ENCODE measurements around the gene TFEC. TPM values are rescaled to one million over a fixed set of nuclear protein-coding genes. Genes with fewer than 3 reads are reported as not detected.
"Not testable (repeated sequence)": the region's sequence is repeated elsewhere in the genome, so short reads cannot be mapped to it uniquely, and the experiment has no call there.

Gene TFEC
- total RNA-seq, 4 donors from 2014 or later: 3.0 to 6.8 (median 3.0) TPM; not detected in 1

DNA sequence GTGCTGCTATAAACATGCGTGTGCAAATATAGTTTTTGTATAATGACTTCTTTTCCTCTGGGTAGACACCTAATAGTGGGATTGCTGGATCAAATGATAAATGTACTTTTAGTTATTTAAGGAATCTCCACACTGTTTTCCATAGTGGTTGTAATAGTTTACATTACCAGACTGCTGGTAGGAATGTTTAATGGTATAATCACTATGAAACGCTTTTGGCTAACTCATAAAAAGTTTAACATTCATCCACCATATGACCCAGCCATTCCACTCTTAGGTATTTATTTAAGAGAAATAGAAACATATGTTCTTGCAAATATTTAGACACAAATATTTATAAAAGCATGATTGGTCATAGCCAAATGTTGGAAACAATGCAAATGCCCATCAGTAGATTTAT, 32.1 kb upstream of the TFEC start:
- intact Hi-C loops (cut with DNase I; ENCODE audit: low total_unique reads) (loop anchor here (5.0 kb wide), 1 partner anchor 470 kb away; no protein-coding TSS in a partner anchor), in situ Hi-C loops (cut with MboI; ENCODE audit: low pct_ligation_motif_present in 1 of 4, low pct_unique_long_range_greater_than_20kb in 1 of 4, low sequenced_read_pairs in 3 of 4) (no loop called here)
- H3K27me3 ChIP-seq: no peaks in the 10 kb centered on the region
- no peak overlapping the region for H3K4me3 ChIP-seq
- TF ChIP-seq POLR2AphosphoS5 (IDR thresholded peaks at IDR 0.05) (no peak), CTCF (IDR thresholded peaks at IDR 0.05) (no peak), POLR2A (IDR thresholded peaks at IDR 0.05) (no peak), EP300 (IDR thresholded peaks at IDR 0.05; ENCODE audit: low read depth) (no peak)
- H3K36me3 ChIP-seq: no peaks in the 10 kb centered on the region
- H3K9me3 ChIP-seq: no peaks in the 10 kb centered on the region
- WGBS, 2 donors (ENCODE audit: low coverage in 1 of 2): 75 to 78% methylated on average over 2 of the region's 2 CpGs
- no peak overlapping the region for H3K27ac ChIP-seq
- no peak for DNase-seq
- H3K4me1 ChIP-seq: no peaks in the 10 kb centered on the region

DNA sequence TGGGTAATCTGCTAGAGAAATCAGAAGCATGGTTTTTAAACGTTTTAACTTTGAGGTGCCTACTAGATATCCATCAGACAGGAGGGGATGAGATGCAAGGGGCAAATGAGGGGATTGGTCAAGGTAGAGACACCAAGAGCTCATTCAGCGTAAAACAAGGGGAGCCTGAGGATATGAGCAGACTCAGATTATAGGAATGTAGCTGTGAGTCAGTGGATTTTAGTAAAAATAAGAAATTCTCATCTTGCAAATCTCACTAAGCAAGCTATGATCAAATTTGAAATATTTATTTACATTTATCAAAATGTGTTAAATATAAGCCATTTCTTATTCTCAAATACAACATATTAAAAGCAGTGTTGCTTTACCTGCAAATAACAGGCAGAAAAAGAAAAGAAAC, 21.4 kb upstream of the TFEC start:
- Histone ChIP-seq H3K4me3 (no peak overlapping the region), H3K4me1 (no peaks in the 10 kb centered on the region), H3K27ac (no peak overlapping the region), H3K9me3 (no peaks in the 10 kb centered on the region), H3K27me3 (no peaks in the 10 kb centered on the region), H3K36me3 (no peaks in the 10 kb centered on the region)
- intact Hi-C loops (cut with DNase I; ENCODE audit: low total_unique reads) (no loop called here), in situ Hi-C loops (cut with MboI; ENCODE audit: low pct_ligation_motif_present in 1 of 4, low pct_unique_long_range_greater_than_20kb in 1 of 4, low sequenced_read_pairs in 3 of 4) (no loop called here)
- WGBS, 2 donors (ENCODE audit: low coverage in 1 of 2): 68 to 69% methylated on average over 2 of the region's 2 CpGs
- TF ChIP-seq EP300 (IDR thresholded peaks at IDR 0.05; ENCODE audit: low read depth): no peak
- no peak for DNase-seq

GRCh38 chr7:116047261-116047660, 16.7 kb upstream of the TFEC start:
- in situ Hi-C loops (cut with MboI; ENCODE audit: low pct_ligation_motif_present in 1 of 4, low pct_unique_long_range_greater_than_20kb in 1 of 4, low sequenced_read_pairs in 3 of 4); H3K27ac ChIP-seq; H3K36me3 ChIP-seq; intact Hi-C loops (cut with DNase I; ENCODE audit: low total_unique reads); H3K9me3 ChIP-seq; H3K27me3 ChIP-seq; DNase-seq; H3K4me3 ChIP-seq; H3K4me1 ChIP-seq: not testable (repeated sequence)
- 88% methylated on average over 6 of the region's 6 CpGs; no CpG with 5 or more reads in 1 of the 2 donors for WGBS, 2 donors (ENCODE audit: low coverage in 1 of 2)

- intact Hi-C loops (cut with DNase I; ENCODE audit: low total_unique reads) (no loop called here), in situ Hi-C loops (cut with MboI; ENCODE audit: low pct_ligation_motif_present in 1 of 4, low pct_unique_long_range_greater_than_20kb in 1 of 4, low sequenced_read_pairs in 3 of 4) (no loop called here)
- WGBS, 2 donors (ENCODE audit: low coverage in 1 of 2): 87 to 100% methylated on average over 1 to 6 of the region's 6 CpGs
- Histone ChIP-seq H3K36me3 (no peaks in the 10 kb centered on the region), H3K27me3 (no peaks in the 10 kb centered on the region), H3K4me3 (no peak overlapping the region), H3K9me3 (no peaks in the 10 kb centered on the region), H3K27ac (no peak overlapping the region), H3K4me1 (no peaks in the 10 kb centered on the region)
- TF ChIP-seq EP300 (IDR thresholded peaks at IDR 0.05; ENCODE audit: low read depth) (no peak), CTCF (IDR thresholded peaks at IDR 0.05) (no peak), POLR2AphosphoS5 (IDR thresholded peaks at IDR 0.05) (no peak), POLR2A (IDR thresholded peaks at IDR 0.05) (no peak)
- DNase-seq: no peak
Observed at GRCh38 chr7:116045532-116045931, 15.0 kb upstream of the TFEC start.

- WGBS, 2 donors (ENCODE audit: low coverage in 1 of 2): 59 to 71% methylated on average over 4 of the region's 4 CpGs
- no peaks in the 10 kb centered on the region for H3K4me1 ChIP-seq
- H3K36me3 ChIP-seq: no peaks in the 10 kb centered on the region
- intact Hi-C loops (cut with DNase I; ENCODE audit: low total_unique reads) (no loop called here), in situ Hi-C loops (cut with MboI; ENCODE audit: low pct_ligation_motif_present in 1 of 4, low pct_unique_long_range_greater_than_20kb in 1 of 4, low sequenced_read_pairs in 3 of 4) (no loop called here)
- no peak for DNase-seq
- TF ChIP-seq POLR2AphosphoS5 (IDR thresholded peaks at IDR 0.05) (no peak), CTCF (IDR thresholded peaks at IDR 0.05) (no peak), EP300 (IDR thresholded peaks at IDR 0.05; ENCODE audit: low read depth) (no peak), POLR2A (IDR thresholded peaks at IDR 0.05) (no peak)
- no peaks in the 10 kb centered on the region for H3K9me3 ChIP-seq
- H3K27ac ChIP-seq: no peak overlapping the region
- H3K4me3 ChIP-seq: no peak overlapping the region
- H3K27me3 ChIP-seq: no peaks in the 10 kb centered on the region
Observed at GRCh38 chr7:116041615-116042014, 11.1 kb upstream of the TFEC start.

All from transverse colon (tissue), 4 donors.